AG20443 (cell line): Measurements from ENCODE around the gene RAD51B.

ENCODE experiments used
- DNase-seq: peaks from one replicate; pipeline ENCODE4 v3.0.0; 2012; ENCODE audit warnings: low spot score, mixed read lengths

The RAD51B gene

DNA sequence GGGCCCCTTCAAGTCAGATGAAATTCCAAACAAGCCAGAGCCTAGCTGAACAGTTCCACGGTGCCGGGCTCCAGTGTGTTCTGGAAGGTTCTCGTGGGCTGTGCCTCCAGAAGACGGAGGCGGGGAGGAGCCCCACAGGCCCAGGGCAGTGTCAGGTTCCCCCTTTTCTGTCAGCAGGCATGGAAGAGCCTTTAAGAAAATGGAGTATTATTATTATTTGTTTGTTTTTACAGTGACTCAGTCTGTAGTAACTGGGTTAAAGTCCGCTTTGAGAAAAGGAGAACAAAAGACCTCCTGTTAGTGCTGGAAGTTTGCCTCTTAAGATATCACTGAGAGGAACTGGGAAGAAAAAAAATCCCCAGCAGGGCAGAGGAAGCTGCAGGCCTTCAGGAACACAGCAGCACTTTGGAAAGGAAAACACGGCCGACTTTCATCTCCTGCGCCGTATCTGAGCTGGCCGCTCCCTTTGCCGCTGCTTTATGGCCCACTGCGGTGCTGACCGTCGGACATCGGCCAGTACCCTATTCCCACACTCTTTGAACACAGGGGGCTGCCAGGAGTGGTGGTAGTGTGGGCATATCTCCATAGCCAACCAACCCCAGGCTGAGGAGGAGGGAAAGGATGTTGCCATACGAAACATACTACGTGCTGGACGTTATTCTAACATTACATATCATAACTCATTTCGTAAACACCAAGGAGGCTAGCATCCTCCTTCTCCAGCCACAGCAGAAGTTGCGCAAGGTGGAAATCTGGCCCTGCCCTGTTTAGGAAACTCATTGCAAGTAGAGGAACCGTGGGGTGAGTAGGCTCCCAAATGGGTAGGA is 779.3 kb downstream of the RAD51B start:
- peak; percentile 61 for DNase-seq

DNA sequence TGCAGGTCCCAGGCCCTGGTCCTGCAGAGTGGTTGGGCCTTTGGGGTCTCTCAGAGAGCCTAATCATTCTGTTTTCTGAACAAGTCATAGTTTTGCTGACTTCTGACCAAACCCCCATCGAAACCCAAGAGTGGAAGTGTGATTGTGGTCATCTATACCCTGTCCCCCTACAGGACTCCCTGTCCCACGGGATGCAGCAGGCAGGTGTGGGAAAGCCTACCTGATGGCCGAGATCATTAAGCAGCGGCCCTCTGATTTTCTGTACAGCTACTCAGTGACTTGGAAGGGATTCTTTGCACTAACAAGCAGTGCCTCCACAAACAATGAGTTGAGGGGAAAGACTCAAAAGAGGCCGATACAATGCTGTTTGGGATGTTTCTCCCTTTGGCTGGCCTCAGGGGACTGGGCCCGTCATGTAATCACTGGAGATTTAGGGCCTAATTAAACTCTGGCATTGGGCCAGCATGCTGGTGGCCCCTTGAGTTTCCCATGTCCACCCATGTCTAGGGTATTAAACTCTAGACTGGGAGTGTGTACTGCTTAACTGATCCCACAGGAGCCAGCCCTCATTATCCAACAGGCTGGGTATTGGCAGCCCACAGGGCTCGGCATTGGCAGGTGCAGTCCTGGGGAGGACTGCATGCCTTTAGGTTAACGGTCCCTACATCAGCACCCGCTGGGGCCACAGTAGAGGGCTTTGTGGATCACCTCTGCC is 780.5 kb downstream of the RAD51B start:
- DNase-seq: no peak

- no peak for DNase-seq
Measured at GRCh38 chr14:68602507-68602906, 782.9 kb downstream of the RAD51B start.

- no peak for DNase-seq
Measured at GRCh38 chr14:68603533-68604360, 784.2 kb downstream of the RAD51B start.

DNA sequence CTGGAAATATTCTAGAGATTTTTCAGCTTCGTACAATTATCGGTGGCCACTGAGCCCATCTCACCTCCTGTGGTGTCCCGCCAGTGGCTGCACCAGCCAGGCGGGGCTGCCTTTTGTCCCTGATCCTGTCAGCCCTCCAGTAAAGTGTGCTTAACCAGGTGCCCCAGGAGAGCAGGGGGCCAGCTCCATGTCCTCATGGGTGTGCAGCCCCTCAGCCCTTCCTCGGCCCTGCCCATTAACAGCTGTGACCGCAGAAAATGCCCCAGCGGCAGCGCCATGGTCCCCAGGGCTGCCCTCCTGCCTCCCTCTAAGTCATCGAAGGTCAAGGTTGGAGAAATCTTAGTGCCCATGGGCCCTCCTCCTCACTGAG is 784.8 kb downstream of the RAD51B start:
- no peak for DNase-seq

DNA sequence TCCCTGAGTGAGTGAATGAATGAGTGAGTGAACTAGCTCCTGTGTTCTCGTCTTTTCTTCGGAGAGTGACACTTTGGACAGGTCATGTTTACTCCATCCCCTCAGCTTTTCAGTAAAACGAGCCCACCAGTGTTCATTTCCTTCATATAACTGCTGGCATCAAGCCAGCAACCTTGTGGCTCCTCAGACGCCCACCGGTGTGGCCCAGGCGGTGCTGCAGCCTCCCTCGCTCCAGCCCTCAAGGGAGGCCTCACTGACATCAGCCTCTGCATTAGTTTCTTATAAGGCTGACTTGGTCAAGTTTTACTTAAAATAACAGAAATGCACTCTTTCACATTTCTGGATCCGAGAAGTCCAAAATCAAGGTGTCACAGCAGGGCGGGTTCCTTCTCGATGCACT is 785.2 kb downstream of the RAD51B start:
- no peak for DNase-seq

DNA sequence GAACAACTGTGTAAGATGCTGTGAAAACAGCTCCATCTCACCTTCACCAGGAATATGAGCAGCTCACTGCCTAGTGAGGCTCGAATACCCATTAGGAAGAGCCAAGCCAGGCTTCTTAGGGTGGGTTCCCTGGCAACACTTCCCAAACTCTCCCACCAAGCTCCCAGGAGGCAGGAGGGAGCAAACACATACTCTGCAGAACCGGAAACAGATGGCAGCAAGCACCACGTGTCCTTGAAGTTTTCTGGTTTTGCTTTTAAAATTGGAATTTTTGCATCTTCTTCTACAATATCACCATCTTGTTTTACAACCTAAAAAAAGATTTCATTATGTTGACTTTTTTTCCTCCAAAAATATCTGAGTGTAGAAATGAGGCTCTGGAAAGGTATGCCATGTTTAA is 786.6 kb downstream of the RAD51B start:
- no peak for DNase-seq

- DNase-seq: no peak
Measured at GRCh38 chr14:68606644-68607043, 787.1 kb downstream of the RAD51B start.

- DNase-seq: no peak
Measured at GRCh38 chr14:68607081-68607866, 787.7 kb downstream of the RAD51B start.

- DNase-seq: no peak
Measured at GRCh38 chr14:68607867-68608573, 788.4 kb downstream of the RAD51B start.

DNA sequence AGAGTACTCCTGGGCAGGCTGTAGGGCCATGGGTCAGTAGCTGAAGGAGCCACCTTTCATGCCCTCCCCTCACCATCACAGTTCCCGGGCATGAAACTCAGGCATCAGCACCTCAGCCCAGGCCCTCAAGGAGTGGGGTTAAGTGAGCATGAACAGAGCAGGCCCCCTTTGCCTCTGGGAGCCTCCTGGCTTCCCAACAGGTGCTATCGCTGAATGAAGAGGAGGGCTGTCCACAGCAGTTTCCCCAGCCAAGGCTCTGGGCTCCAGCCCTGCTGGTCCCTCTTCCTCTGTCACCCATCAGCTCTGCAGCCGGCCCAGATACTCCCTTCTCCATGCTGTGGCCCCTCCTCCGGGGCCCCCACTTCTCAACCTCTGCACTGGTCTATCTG is 789.0 kb downstream of the RAD51B start:
- no peak for DNase-seq

GRCh38 chr14:68609012-68609411 is 789.4 kb downstream of the RAD51B start:
- DNase-seq: no peak

GRCh38 chr14:68610251-68610793 is 790.7 kb downstream of the RAD51B start:
- no peak for DNase-seq

DNA sequence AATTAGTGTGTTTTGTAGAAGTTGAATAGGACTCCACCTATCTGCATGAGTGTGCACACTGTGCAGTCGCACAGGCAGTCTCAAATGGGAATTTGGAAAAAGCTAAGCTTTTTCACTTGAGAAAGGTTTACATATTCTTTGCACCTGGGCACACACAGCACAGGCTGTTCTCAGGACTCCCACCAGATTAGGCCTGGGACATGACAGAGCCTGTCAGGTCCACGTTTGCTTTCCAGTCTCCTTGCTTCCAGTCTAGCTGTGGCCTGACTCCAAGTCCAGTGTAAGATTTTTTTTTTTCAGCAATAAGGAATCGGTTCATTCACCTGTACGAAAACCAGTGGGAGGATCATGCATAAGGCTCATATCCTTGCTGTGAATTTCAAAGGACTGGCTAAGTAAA is 792.0 kb downstream of the RAD51B start:
- DNase-seq: no peak

DNA sequence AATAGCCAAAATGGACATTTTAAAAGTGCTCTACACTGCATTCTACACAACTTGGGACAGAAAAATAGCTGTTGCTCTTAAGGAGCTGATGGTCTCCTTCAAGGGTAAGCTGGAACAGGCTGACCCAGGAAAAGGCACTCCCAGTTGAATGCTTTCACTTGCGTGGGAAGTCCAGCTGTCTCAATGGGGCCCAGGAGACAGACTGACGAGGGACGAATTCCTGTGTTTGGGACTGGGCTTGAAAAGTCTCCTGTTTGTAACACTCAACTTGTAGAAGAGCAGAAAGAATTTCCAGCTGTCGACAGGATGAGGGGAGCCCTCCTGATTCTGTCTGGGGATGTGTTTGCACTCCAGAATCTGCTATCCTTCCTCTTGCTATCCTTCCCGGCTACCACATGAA is 792.5 kb downstream of the RAD51B start:
- DNase-seq: peak; percentile 38

DNA sequence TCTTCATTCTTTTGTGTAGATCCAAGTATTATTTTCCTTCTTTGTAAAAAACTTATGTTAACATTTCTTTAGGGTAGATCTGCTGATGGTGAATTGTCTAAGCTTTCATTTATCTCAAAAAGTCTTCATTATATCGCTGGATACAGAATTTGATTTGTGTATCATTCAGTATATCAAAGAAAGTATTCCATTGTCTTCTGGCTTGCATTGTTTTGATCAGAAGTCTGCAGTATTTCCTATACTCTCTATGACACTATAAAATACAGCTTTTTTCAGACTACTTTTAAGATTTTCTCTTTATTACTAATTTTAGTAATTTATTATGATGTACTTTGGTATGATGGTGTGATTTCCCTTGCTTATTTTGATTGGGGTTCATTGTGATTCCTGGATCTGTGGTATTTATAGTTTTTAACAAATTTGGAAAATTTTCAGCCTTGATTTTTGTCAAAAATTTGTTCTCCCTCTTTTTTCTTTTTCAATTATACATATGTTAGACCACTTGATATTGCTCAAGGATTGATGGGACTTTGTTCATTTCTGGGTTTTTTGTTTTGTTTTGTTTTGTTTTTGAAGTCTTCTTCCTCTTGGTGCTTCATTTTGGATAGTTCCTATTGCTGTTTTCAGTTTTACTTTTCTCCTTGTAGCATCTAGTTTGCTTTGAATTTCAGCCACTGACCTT is 796.8 kb downstream of the RAD51B start:
- no peak for DNase-seq

- no peak for DNase-seq
Measured at GRCh38 chr14:68619790-68620574, 800.4 kb downstream of the RAD51B start.

DNA sequence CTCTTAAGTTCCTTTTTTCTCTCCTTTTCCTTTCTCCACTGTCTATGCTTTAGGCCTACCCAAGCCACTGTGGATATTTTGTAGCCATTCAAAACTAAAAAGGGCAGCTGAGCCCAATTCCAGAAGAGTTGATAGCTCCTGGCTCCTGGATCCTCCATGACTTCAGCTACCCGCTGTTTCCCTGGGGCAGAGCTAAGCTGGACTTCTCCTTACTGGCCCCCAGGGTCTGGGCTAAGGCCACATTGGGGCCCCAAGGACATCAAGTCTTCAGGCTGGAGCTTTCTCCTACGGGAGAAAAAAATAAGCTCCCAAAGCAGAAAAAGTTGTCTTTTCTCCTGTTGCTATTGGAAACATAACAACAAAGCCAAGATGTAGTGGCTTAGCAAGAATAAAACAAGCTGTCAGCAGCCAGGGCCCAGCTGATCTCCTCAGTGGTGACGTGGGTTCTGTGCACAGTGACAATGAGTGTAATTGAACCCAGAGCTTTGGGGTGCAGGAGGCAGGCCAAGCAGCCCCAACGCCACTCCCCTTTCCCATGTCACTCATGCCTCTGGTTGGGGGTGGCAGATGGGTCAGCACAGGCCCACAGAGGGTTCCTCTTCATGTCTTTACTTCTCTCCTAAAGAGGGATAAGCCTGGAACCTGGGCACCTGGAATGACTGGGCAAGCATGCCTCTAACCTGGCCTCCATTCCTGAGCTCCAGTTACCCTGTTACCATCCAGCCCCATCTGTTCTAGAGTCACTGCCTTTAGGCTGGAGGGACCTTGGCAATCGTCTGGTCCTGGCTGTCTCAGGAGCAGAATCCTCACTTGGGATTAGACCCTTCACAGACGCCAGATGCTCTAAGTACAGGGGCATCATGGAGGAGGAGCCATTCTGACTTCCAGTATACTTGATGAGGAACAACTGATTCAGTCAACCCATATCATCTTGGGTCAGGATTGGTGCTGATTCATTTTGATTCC is 802.1 kb downstream of the RAD51B start:
- peak; percentile 88 for DNase-seq
